AG10803 (cell line): ENCODE data around the gene GOLT1A.
A peak's percentile ranks its signal among the peaks of the same experiment; 100 is the strongest.

Source experiments
- DNase-seq: peaks from one replicate; pipeline ENCODE4 v3.0.0; 2010; ENCODE audit warnings: low read depth
- H3K4me3 ChIP-seq: 2 replicates; pipeline ENCODE4 v1.5.1; 2011; ENCODE audit warnings: mild to moderate bottlenecking, low read length, control low read depth
- CTCF ChIP-seq: conservative IDR thresholded peaks from 2 replicates; pipeline ENCODE4 v1.5.1; 2011; ENCODE audit warnings: mild to moderate bottlenecking, low read length, control low read depth, inconsistent platforms

GOLT1A gene

DNA sequence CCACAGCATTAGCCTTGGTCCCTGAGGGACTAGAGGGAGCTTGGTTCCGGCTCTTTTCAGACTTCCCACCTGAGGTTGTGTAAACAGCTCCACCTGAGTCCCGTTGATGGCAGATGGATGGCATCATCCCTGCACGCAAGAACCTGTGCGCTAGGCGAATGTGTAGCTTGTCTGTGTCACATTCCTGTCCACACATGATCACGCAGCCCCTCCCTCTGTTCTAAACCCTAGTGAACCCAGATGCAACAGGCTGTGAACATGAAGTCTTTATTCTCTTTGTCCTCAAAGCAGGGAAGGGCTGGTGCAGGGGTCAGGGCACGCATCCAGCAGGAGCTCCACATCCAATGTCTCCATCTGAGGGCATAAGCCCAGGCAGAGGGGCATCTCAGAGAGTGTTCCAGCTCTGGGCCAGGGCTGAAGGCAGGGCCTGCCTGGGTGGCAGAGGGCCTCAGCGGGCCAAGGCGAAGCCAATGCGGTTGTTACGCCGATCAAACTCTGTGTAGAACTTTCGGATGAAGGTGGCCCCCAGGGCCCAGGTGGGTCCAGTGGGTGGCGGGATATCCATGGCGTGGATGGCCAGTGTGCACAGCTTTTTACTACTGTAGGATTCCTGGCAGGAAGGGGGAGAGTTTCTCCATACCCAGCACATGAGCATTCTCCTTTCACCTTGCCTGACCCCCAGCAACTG is 59.1 kb downstream of the GOLT1A start:
- no peak overlapping the region for H3K4me3 ChIP-seq
- no peak for TF ChIP-seq CTCF
- no peak for DNase-seq

- TF ChIP-seq CTCF, result no peak
- no peak for DNase-seq
Measured at GRCh38 chr1:204153667-204154066, 60.1 kb downstream of the GOLT1A start.

GRCh38 chr1:204152310-204153044 is 61.3 kb downstream of the GOLT1A start:
- no peak for TF ChIP-seq CTCF
- H3K4me3 ChIP-seq, result peak overlapping the region; percentile 56
- no peak for DNase-seq

More at GRCh38 chr1:204153667-204154066, 60.1 kb downstream of the GOLT1A start:
- no peak overlapping the region for H3K4me3 ChIP-seq

- no peak for TF ChIP-seq CTCF
- peak; percentile 19 for DNase-seq
- peak within 1 kb of the TSS; percentile 59 for H3K4me3 ChIP-seq
Measured at GRCh38 chr1:204151552-204152309, 62.1 kb downstream of the GOLT1A start, which contains the start of gene ETNK2. Gene ETNK2 (minus strand): TSS chr1:204152044. CDS start chr1:204151852, 192 bp downstream.

DNA sequence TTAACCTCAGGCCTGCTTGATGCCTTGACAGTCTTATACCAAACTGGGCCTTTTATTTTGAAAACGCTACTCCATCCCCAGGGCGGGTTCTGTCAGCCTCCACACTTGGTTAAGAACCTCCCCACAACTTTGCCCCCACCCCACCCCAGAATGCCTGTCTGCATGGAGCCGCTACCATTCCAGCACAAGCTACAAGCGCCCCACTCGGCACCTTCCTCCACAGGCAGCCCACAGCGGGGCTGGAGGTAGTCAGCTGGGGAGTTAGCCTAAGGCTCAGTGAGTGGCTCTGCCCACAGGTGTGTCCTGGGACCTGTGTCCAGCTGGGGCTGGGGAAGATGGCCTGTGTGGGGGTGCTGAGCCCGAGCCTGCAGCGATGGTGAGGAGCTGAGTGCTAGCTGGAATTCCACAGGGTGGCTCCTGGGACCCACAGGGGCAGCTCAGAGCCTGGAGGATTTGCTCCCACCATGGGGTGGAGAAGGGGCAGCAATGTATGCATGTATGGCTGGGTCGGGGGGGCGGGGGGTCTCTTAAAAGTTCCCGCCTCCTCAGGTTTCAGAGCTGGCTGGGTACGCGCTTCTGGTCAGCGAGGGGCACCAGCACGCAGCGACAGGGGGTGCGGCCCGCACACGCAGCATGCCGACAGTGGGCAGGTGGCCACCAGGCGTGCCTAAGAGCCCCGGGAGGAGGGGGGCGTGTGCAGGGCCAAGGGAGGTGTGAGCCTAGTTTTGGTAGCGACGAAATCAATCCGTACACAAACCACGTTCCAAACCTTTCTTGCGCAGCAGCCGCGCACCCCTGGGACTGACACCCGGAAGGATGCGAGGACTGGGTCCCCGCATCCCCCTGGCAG is 62.9 kb downstream of the GOLT1A start:
- no peak for TF ChIP-seq CTCF
- no peak for DNase-seq
- H3K4me3 ChIP-seq, result peak overlapping the region; percentile 59
